Renal cortex interstitium (tissue), 15 donors: Measurements from ENCODE around the gene SLC25A43. TPM values are rescaled to one million over a fixed set of nuclear protein-coding genes. Genes with fewer than 3 reads are reported as not detected.
"Not testable (repeated sequence)": the region's sequence is repeated elsewhere in the genome, so short reads cannot be mapped to it uniquely, and the experiment has no call there.

Experiments used
- DNase-seq, 11 donors: peaks; one replicate each; pipeline ENCODE4 v3.0.0-alpha.2; 2013; ENCODE audit warnings: low read depth in 9 of 11, low spot score in 4 of 11; ENCODE audit errors: extremely low read depth in 1 of 11
- long read RNA-seq, 16 experiments: transcript quantifications; one replicate each; lab custom pipeline, GENCODE V29; 2026
- polyA plus RNA-seq, 3 donors: library from polyadenylated mRNA; unstranded; fragments of 120-200 nt; gene quantifications; one replicate each; pipeline ENCODE4 v1.2.1, GENCODE V29; 2013; ENCODE audit not compliant: insufficient read length in 3 of 3

Gene SLC25A43
- 1 to 10 TPM; 6.0 to 7.1 (median 6.5) TPM for polyA plus RNA-seq
- long read RNA-seq, donor 1, partial matches to known transcripts = 0 of 3 reads
- long read RNA-seq, donor 1, other reads (novel, unspliced or antisense) = 0 of 3 reads
- long read RNA-seq, donor 2, partial matches to known transcripts = 0 of 2 reads
- long read RNA-seq, donor 2, other reads (novel, unspliced or antisense) = 0 of 2 reads
- long read RNA-seq, donor 3, partial matches to known transcripts = 0 of 5 reads
- long read RNA-seq, donor 3, other reads (novel, unspliced or antisense) = 0 of 5 reads
- long read RNA-seq, donor 4 = 0 reads
- long read RNA-seq, donor 5, partial matches to known transcripts = 5 of 10 reads
- long read RNA-seq, donor 5, other reads (novel, unspliced or antisense) = 0 of 10 reads
- long read RNA-seq, donor 6, partial matches to known transcripts = 0 of 2 reads
- long read RNA-seq, donor 6, other reads (novel, unspliced or antisense) = 0 of 2 reads
- long read RNA-seq, donor 7, transcript SLC25A43-201 (5 exons, 2,783 nt) = major isoform, 6 of 6 reads
- long read RNA-seq, donor 7, partial matches to known transcripts = 0 of 6 reads
- long read RNA-seq, donor 7, other reads (novel, unspliced or antisense) = 0 of 6 reads
- long read RNA-seq, donor 8, partial matches to known transcripts = 0 of 2 reads
- long read RNA-seq, donor 8, other reads (novel, unspliced or antisense) = 0 of 2 reads
- long read RNA-seq, donor 9, partial matches to known transcripts = 0 of 1 reads
- long read RNA-seq, donor 9, other reads (novel, unspliced or antisense) = 0 of 1 reads
- long read RNA-seq, donor 10, partial matches to known transcripts = 0 of 2 reads
- long read RNA-seq, donor 10, other reads (novel, unspliced or antisense) = 0 of 2 reads
- long read RNA-seq, donor 11 = 0 reads
- long read RNA-seq, donor 12 = 0 reads
- long read RNA-seq, donor 13, partial matches to known transcripts = 0 of 3 reads
- long read RNA-seq, donor 13, other reads (novel, unspliced or antisense) = 0 of 3 reads
- long read RNA-seq, donor 14 = 0 reads
- long read RNA-seq, donor 15, partial matches to known transcripts = 0 of 1 reads
- long read RNA-seq, donor 15, other reads (novel, unspliced or antisense) = 0 of 1 reads
- long read RNA-seq, donor 16, transcript SLC25A43-201 (5 exons, 2,783 nt) = major isoform, 6 of 6 reads
- long read RNA-seq, donor 16, partial matches to known transcripts = 0 of 6 reads
- long read RNA-seq, donor 16, other reads (novel, unspliced or antisense) = 0 of 6 reads

GRCh38 chrX:119398974-119399771, at the start of gene SLC25A43:
TSS of gene SLC25A43 (plus strand) at chrX:119399336. CDS start at chrX:119399404, 68 bp downstream.
- peak in 1 of 11 donors; percentile 18 for DNase-seq

GRCh38 chrX:119359618-119360382, 39.3 kb upstream of the SLC25A43 start:
- no peak for DNase-seq

GRCh38 chrX:119361451-119361850, 37.7 kb upstream of the SLC25A43 start:
- not testable (repeated sequence) for DNase-seq

GRCh38 chrX:119362074-119362473, 37.1 kb upstream of the SLC25A43 start:
- DNase-seq = not testable (repeated sequence)

- no peak for DNase-seq
Measured at GRCh38 chrX:119363391-119363790, 35.7 kb upstream of the SLC25A43 start.

GRCh38 chrX:119371861-119372260, 27.3 kb upstream of the SLC25A43 start:
- not testable (repeated sequence) for DNase-seq

GRCh38 chrX:119374736-119375135, 24.4 kb upstream of the SLC25A43 start:
- no peak for DNase-seq

- no peak for DNase-seq
Measured at GRCh38 chrX:119375561-119375960, 23.6 kb upstream of the SLC25A43 start.

- DNase-seq = no peak
Measured at GRCh38 chrX:119376312-119376711, 22.8 kb upstream of the SLC25A43 start.

- DNase-seq = no peak
Measured at GRCh38 chrX:119381349-119381944, 17.7 kb upstream of the SLC25A43 start.

GRCh38 chrX:119382606-119383005, 16.5 kb upstream of the SLC25A43 start:
- DNase-seq = no peak

GRCh38 chrX:119386685-119387084, 12.5 kb upstream of the SLC25A43 start:
- DNase-seq = not testable (repeated sequence)

- DNase-seq = not testable (repeated sequence)
Measured at GRCh38 chrX:119387426-119387825, 11.7 kb upstream of the SLC25A43 start.

- DNase-seq = no peak
Measured at GRCh38 chrX:119389214-119389613, 9.9 kb upstream of the SLC25A43 start.

- DNase-seq = peak in 2 of 11 donors; percentile 17 to 27
Measured at GRCh38 chrX:119389871-119390501, 9.2 kb upstream of the SLC25A43 start.

GRCh38 chrX:119391279-119391678, 7.9 kb upstream of the SLC25A43 start:
- no peak for DNase-seq

- no peak for DNase-seq
Measured at GRCh38 chrX:119393144-119393543, 6.0 kb upstream of the SLC25A43 start.
